MCF 10A (cell line): Measurements from ENCODE around the gene IL13RA2. TPM values are rescaled to one million over a fixed set of nuclear protein-coding genes. Genes with fewer than 3 reads are reported as not detected.

ENCODE experiments used
- BruUV-seq: library from RNA; stranded (reverse); fragments of 400-500 nt; replicated peaks from 2 replicates; lab custom pipeline; 2021; lab: Mats Ljungman, UMichigan
- CTCF ChIA-PET: fragments of 300-600 bp; sonication (Branson Sonifier 250); formaldehyde crosslinking; extraction: SDS; loops from one replicate; lab custom pipeline; 2021; ENCODE audit warnings: antibody characterized with exemption, inconsistent platforms; lab: Yijun Ruan, JAX
- POLR2A ChIA-PET: fragments of 300-600, 350-650 bp; sonication (Branson Sonifier 250); formaldehyde crosslinking; extraction: SDS; loops from one replicate; lab custom pipeline; 2020; ENCODE audit warnings: antibody characterized with exemption, inconsistent platforms; lab: Yijun Ruan, JAX
- DNase-seq: peaks from one replicate; pipeline ENCODE4 v3.0.0-alpha.2; 2018; ENCODE audit not compliant: unreplicated experiment
- H3K27ac Mint-ChIP-seq: one replicate; pipeline ENCODE4 v1.8.0; 2022; ENCODE audit warnings: mild to moderate bottlenecking, low read depth, mixed read lengths; ENCODE audit not compliant: unreplicated experiment
- H3K27me3 Mint-ChIP-seq: one replicate; pipeline ENCODE4 v1.8.0; 2022; ENCODE audit warnings: mixed read lengths; ENCODE audit not compliant: insufficient read depth, unreplicated experiment
- H3K36me3 Mint-ChIP-seq: one replicate; pipeline ENCODE4 v1.8.0; 2022; ENCODE audit warnings: mild to moderate bottlenecking, moderate library complexity, mixed read lengths; ENCODE audit not compliant: insufficient read depth, unreplicated experiment
- H3K4me1 Mint-ChIP-seq: one replicate; pipeline ENCODE4 v1.8.0; 2022; ENCODE audit warnings: mixed read lengths; ENCODE audit not compliant: insufficient read depth, unreplicated experiment
- H3K4me3 Mint-ChIP-seq: one replicate; pipeline ENCODE4 v1.8.0; 2022; ENCODE audit warnings: mild to moderate bottlenecking, moderate library complexity, mixed read lengths; ENCODE audit not compliant: unreplicated experiment
- H3K9me3 Mint-ChIP-seq: one replicate; pipeline ENCODE4 v1.8.0; 2022; ENCODE audit warnings: mixed read lengths; ENCODE audit not compliant: unreplicated experiment
- CTCF ChIP-seq: fragments of 200-600 bp; IDR thresholded peaks from one replicate; pipeline ENCODE4 v1.8.0; 2022; ENCODE audit warnings: antibody characterized with exemption, mild to moderate bottlenecking; ENCODE audit not compliant: unreplicated experiment
- intact Hi-C: fragments of 100-400 bp; cut with micrococcal nuclease; formaldehyde crosslinking; loops from 2 replicates; pipeline ENCODE4 v1.14.1; 2022
- total RNA-seq: library from RNA; stranded (reverse); gene quantifications from 2 replicates; pipeline ENCODE4 v1.2.3, GENCODE V29; 2022

Gene IL13RA2
- total RNA-seq, 1 experiment from 2014 or later, result 0.23 TPM

DNA sequence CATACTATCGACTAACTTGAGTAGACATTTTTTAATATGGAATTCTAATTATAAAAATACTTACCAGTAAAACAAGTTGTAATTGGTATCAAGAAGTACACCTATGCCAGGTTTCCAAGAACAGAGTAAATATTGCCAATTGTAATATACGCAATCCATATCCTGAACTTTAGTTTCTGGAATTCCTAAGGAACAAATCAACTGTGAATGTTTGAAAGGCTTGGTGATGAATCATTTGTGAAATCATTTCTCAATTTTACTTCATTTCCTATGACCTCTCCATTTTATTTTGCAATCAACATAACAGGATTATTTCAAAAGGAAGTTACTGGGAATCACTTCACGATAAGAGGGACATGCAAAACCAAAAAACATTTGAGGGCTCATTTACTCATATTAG is 3.7 kb downstream of the IL13RA2 start:
- H3K36me3 Mint-ChIP-seq, result no peaks in the 10 kb centered on the region
- intact Hi-C loops, result no loop called here
- no peaks in the 10 kb centered on the region for H3K4me1 Mint-ChIP-seq
- no peak overlapping the region for H3K4me3 Mint-ChIP-seq
- no peak for TF ChIP-seq CTCF
- no peak overlapping the region for H3K27ac Mint-ChIP-seq
- no TSS peak for BruUV-seq
- peaks cover 7% of the 10 kb centered on the region for H3K9me3 Mint-ChIP-seq
- CTCF ChIA-PET, result no interaction called here
- H3K27me3 Mint-ChIP-seq, result peaks cover 27% of the 10 kb centered on the region
- peak; percentile 46 for DNase-seq
- POLR2A ChIA-PET, result no interaction called here

GRCh38 chrX:115011428-115011827 is 6.0 kb downstream of the IL13RA2 start:
- ChIA-PET POLR2A (no interaction called here), CTCF (no interaction called here)
- Mint-ChIP-seq H3K9me3 (peaks cover 7% of the 10 kb centered on the region), H3K4me3 (no peak overlapping the region), H3K4me1 (no peaks in the 10 kb centered on the region), H3K27me3 (peaks cover 26% of the 10 kb centered on the region), H3K36me3 (no peaks in the 10 kb centered on the region), H3K27ac (no peak overlapping the region)
- DNase-seq, result no peak
- intact Hi-C loops, result no loop called here
- TF ChIP-seq CTCF, result no peak
- BruUV-seq, result no TSS peak

- Mint-ChIP-seq H3K27ac (no peak overlapping the region), H3K9me3 (no peaks in the 10 kb centered on the region), H3K4me3 (no peak overlapping the region), H3K36me3 (no peaks in the 10 kb centered on the region), H3K4me1 (no peaks in the 10 kb centered on the region), H3K27me3 (peaks cover 20% of the 10 kb centered on the region)
- CTCF ChIA-PET, result no interaction called here
- BruUV-seq, result no TSS peak
- POLR2A ChIA-PET, result interaction anchor here (0.6 kb wide), 1 partner anchor 51 kb away, joined by 3 read pairs; no protein-coding TSS in a partner anchor
- no peak for TF ChIP-seq CTCF
- intact Hi-C loops, result no loop called here
- DNase-seq, result no peak
These were observed 17.5 kb downstream of the IL13RA2 start for GRCh38 chrX:114999906-115000305.

DNA sequence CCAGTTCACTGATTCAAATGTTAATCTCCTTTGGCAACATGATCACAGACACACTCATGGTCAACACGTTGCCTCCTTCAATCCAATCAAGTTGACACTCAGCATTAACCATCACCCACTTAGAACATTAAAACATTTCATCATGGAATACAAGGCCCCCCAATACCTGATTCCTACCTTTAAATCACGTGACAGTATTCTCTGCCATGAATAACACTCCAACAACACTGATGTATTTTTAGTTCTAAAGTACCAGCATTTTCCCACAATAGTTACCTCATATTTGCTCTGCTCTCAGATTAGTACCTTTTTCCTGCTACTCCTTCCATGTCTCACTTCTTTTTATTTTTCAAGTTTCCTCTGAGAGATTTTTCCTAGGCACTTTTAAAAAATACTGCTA is 19.6 kb downstream of the IL13RA2 start:
- no peaks in the 10 kb centered on the region for H3K9me3 Mint-ChIP-seq
- POLR2A ChIA-PET, result no interaction called here
- intact Hi-C loops, result no loop called here
- CTCF ChIA-PET, result interaction anchor here (0.6 kb wide), 1 partner anchor 1036 kb away, joined by 4 read pairs; no protein-coding TSS in a partner anchor
- H3K4me1 Mint-ChIP-seq, result no peaks in the 10 kb centered on the region
- H3K27me3 Mint-ChIP-seq, result peaks cover 38% of the 10 kb centered on the region
- no peak for TF ChIP-seq CTCF
- DNase-seq, result no peak
- no peak overlapping the region for H3K27ac Mint-ChIP-seq
- H3K36me3 Mint-ChIP-seq, result no peaks in the 10 kb centered on the region
- no peak overlapping the region for H3K4me3 Mint-ChIP-seq
- BruUV-seq, result no TSS peak
